Colonic mucosa (tissue), 4 donors: ENCODE data around the gene THAP3. TPM values are rescaled to one million over a fixed set of nuclear protein-coding genes. Genes with fewer than 3 reads are reported as not detected.
A peak's percentile ranks its signal among the peaks of the same experiment; 100 is the strongest.
"Not testable (repeated sequence)": the region's sequence is repeated elsewhere in the genome, so short reads cannot be mapped to it uniquely, and the experiment has no call there.

Experiments
- DNase-seq: peaks from one replicate; pipeline ENCODE4 v3.0.0-alpha.2; 2020
- H3K27ac ChIP-seq: fragments of 200-600 bp; one replicate; pipeline ENCODE4 v1.8.0; 2021
- H3K27me3 ChIP-seq: fragments of 200-600 bp; one replicate; pipeline ENCODE4 v1.8.0; 2021
- H3K36me3 ChIP-seq: fragments of 200-600 bp; one replicate; pipeline ENCODE4 v1.8.0; 2021
- H3K4me1 ChIP-seq: fragments of 200-600 bp; one replicate; pipeline ENCODE4 v1.8.0; 2021; ENCODE audit warnings: mild to moderate bottlenecking
- H3K4me3 ChIP-seq: fragments of 200-600 bp; one replicate; pipeline ENCODE4 v1.8.0; 2021
- H3K9ac ChIP-seq, 2 donors: one replicate each; pipeline ENCODE4 v1.7.0; 2013; ENCODE audit warnings: control low read depth in 2 of 2, low read depth in 2 of 2, low read length in 2 of 2
- H3K9me3 ChIP-seq: fragments of 200-600 bp; one replicate; pipeline ENCODE4 v1.8.0; 2021
- intact Hi-C: fragments of 100-400 bp; cut with DNase I; formaldehyde crosslinking; loops from one replicate; pipeline ENCODE4 v1.14.1; 2022
- total RNA-seq, 2 donors: library from RNA; stranded (reverse); fragmentation: NEBNext Ultra II Directional in 1 of 2; extraction: Animal tissue kit (Norgen Biotek cat#: 25700) in 1 of 2; gene quantifications; one replicate each; pipeline ENCODE4 v1.2.1, GENCODE V29; 2021
- TF ChIP-seq, protein P1 (sequence below): fragments of 200-600 bp; IDR thresholded peaks from one replicate; pipeline ENCODE4 v1.8.0; 2022; ENCODE audit warnings: antibody characterized with exemption, mild to moderate bottlenecking
- donor health status: healthy.
- donor health status: DM: no; HTN: no; CAD: no.
- donor health status: DM: no; HTN: no; CAD: no.

Gene THAP3
- total RNA-seq, 2 donors from 2014 or later, result 9.1 to 18.2 TPM

DNA sequence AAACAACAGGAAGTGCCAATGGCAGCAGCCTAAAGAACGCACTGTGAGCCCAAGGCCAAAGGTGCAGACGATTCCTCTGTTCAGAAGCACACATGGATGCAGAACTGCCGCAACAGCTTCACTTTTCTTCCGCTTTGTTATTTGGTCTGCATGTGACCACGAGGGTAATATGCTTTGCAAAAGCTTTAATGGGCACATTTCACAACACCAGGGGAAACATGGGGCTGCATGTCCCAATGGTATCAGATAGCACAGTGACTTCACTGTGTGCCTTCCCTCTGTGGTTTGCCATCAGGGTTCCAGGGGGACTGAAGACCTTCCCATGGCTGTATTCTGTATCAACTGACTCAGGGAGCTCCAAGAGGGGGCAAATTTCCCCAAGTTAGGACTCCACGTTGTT is 28.3 kb downstream of the THAP3 start:
- DNase-seq, result no peak
- H3K4me1 ChIP-seq, result no peaks in the 10 kb centered on the region
- no peak overlapping the region for H3K27ac ChIP-seq
- H3K36me3 ChIP-seq, result peaks cover 14% of the 10 kb centered on the region
- TF ChIP-seq, protein P1, sequence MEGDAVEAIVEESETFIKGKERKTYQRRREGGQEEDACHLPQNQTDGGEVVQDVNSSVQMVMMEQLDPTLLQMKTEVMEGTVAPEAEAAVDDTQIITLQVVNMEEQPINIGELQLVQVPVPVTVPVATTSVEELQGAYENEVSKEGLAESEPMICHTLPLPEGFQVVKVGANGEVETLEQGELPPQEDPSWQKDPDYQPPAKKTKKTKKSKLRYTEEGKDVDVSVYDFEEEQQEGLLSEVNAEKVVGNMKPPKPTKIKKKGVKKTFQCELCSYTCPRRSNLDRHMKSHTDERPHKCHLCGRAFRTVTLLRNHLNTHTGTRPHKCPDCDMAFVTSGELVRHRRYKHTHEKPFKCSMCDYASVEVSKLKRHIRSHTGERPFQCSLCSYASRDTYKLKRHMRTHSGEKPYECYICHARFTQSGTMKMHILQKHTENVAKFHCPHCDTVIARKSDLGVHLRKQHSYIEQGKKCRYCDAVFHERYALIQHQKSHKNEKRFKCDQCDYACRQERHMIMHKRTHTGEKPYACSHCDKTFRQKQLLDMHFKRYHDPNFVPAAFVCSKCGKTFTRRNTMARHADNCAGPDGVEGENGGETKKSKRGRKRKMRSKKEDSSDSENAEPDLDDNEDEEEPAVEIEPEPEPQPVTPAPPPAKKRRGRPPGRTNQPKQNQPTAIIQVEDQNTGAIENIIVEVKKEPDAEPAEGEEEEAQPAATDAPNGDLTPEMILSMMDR, result no peak
- no peaks in the 10 kb centered on the region for H3K27me3 ChIP-seq
- H3K4me3 ChIP-seq, result no peak overlapping the region
- H3K9me3 ChIP-seq, result no peaks in the 10 kb centered on the region
- intact Hi-C loops, result no loop called here
- no peak overlapping the region for H3K9ac ChIP-seq

GRCh38 chr1:6653436-6654290 is 29.0 kb downstream of the THAP3 start:
- peaks cover 14% of the 10 kb centered on the region for H3K36me3 ChIP-seq
- H3K4me3 ChIP-seq, result no peak overlapping the region
- H3K9ac ChIP-seq, result no peak overlapping the region
- intact Hi-C loops, result no loop called here
- no peak overlapping the region for H3K27ac ChIP-seq
- no peak for DNase-seq
- TF ChIP-seq, protein P1, result no peak
- H3K9me3 ChIP-seq, result no peaks in the 10 kb centered on the region
- no peaks in the 10 kb centered on the region for H3K27me3 ChIP-seq
- no peaks in the 10 kb centered on the region for H3K4me1 ChIP-seq

DNA sequence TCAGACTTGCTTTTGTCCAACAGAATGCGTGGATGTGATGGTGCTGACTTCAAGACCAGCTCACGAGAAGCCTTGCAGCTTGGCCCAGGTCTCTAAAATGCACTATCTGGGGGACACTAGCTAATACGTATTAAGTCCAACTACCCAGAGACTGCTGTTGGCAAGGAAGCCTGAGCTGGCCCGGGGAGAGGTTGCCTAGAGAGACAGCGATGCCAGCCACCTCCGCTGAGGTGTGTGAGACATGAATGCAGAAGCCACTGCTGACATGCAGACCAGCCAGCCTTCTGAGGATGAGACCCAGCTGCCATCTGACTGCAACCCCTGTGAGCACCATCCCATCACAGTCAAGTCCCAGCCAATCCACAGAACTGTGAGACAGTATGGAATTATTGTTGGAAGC is 32.5 kb downstream of the THAP3 start:
- no peaks in the 10 kb centered on the region for H3K9me3 ChIP-seq
- TF ChIP-seq, protein P1, result no peak
- no peaks in the 10 kb centered on the region for H3K4me1 ChIP-seq
- no peak overlapping the region for H3K4me3 ChIP-seq
- intact Hi-C loops, result no loop called here
- no peak overlapping the region for H3K9ac ChIP-seq
- H3K36me3 ChIP-seq, result peaks cover 14% of the 10 kb centered on the region
- H3K27ac ChIP-seq, result no peak overlapping the region
- H3K27me3 ChIP-seq, result no peaks in the 10 kb centered on the region
- DNase-seq, result no peak

DNA sequence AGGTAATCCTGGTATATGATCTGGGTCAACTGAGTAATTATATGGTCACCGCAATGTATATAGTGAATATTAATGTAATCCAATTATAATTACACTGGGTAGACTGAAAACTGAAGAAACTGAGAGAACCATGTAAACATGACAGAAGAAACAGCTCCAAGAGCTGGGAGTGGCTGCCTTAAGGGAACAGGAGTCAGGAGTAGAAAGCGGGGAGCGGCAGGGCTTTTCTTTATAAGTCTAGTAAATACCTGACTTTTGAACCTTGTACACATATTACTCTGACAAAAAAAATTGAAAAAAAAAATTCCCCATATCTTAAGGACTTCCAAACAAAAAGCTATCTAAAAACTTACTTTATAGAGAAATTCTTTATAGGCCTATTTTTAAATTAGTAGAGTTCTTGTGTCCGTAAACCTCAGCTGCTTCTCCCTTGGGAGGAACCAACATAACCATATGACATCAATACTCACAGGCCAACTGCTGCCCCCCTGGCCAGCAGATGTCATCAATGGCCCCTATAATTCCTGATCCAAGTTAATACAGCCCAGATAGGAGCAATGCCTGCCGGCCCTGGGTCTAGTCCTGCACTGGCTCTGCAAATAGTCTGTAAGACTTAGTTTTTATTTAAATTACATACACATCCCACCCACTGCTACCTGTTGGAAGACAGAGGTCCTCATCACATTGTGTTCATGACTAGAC is 33.8 kb downstream of the THAP3 start:
- H3K36me3 ChIP-seq, result peaks cover 4% of the 10 kb centered on the region
- intact Hi-C loops, result no loop called here
- H3K9ac ChIP-seq, result no peak overlapping the region
- DNase-seq, result peak; percentile 29
- TF ChIP-seq, protein P1, result no peak
- H3K27me3 ChIP-seq, result no peaks in the 10 kb centered on the region
- H3K4me3 ChIP-seq, result no peak overlapping the region
- no peaks in the 10 kb centered on the region for H3K4me1 ChIP-seq
- H3K27ac ChIP-seq, result no peak overlapping the region
- no peaks in the 10 kb centered on the region for H3K9me3 ChIP-seq

DNA sequence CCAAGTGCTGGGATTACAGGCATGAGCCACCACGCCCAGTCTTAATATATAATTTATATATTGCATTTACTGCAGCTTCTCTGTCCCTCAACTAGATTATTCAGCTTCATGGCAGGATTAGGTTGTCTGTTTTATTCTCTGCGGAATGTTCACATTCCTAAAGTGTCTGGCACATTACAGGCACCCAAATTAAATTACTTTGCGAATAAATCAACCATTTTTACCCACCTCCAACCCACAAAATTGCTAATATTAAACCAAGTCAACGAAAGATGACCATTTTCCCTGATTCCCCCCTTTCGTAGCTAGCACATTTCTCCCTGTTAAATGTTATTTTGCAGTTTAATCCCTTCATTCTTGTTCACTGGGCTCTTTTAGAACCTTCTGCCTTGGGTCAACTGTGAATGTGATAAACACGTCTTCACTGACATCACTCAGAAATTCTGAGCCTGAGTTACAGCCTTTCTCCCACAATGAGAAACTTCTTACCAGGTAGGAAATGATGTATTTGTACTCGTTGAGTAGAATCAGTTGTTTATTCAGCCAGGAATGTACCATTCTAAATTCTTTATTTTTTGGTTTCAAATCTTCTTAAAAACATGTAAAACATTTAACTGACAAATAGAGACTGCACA is 35.9 kb downstream of the THAP3 start:
- H3K4me3 ChIP-seq, result no peak overlapping the region
- H3K4me1 ChIP-seq, result no peaks in the 10 kb centered on the region
- no peak for DNase-seq
- no peaks in the 10 kb centered on the region for H3K27me3 ChIP-seq
- no peaks in the 10 kb centered on the region for H3K9me3 ChIP-seq
- intact Hi-C loops, result no loop called here
- no peaks in the 10 kb centered on the region for H3K36me3 ChIP-seq
- TF ChIP-seq, protein P1, result no peak
- H3K9ac ChIP-seq, result no peak overlapping the region
- no peak overlapping the region for H3K27ac ChIP-seq

- intact Hi-C loops, H3K27ac ChIP-seq, H3K9ac ChIP-seq, H3K36me3 ChIP-seq, H3K9me3 ChIP-seq, DNase-seq, H3K4me1 ChIP-seq, H3K27me3 ChIP-seq, H3K4me3 ChIP-seq: not testable (repeated sequence)
Measured at GRCh38 chr1:6662468-6662867, 37.8 kb downstream of the THAP3 start.
